ENCODE results near the gene SLC2A8.

The SLC2A8 gene, protein sequence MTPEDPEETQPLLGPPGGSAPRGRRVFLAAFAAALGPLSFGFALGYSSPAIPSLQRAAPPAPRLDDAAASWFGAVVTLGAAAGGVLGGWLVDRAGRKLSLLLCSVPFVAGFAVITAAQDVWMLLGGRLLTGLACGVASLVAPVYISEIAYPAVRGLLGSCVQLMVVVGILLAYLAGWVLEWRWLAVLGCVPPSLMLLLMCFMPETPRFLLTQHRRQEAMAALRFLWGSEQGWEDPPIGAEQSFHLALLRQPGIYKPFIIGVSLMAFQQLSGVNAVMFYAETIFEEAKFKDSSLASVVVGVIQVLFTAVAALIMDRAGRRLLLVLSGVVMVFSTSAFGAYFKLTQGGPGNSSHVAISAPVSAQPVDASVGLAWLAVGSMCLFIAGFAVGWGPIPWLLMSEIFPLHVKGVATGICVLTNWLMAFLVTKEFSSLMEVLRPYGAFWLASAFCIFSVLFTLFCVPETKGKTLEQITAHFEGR

GRCh38 chr9:127396808-127397645, at the start of gene SLC2A8:
SLC2A8 (plus strand) TSS chr9:127397169; CDS start chr9:127397231, 62 bp downstream.
- POLR2A ChIA-PET: interaction anchor here (0.8 to 1.4 kb wide), 3 partner anchors 9 to 54 kb away, joined by 5 to 6 read pairs (median 5); partner anchors contain the start of genes LRSAM1, RPL12 and ZNF79
- CTCF ChIA-PET: interaction anchor here (0.7 to 1.7 kb wide), 5 partner anchors 10 to 458 kb away, joined by 3 to 4 read pairs (median 4); no protein-coding TSS in a partner anchor
- TF ChIP-seq CTCF (IDR thresholded peaks at IDR 0.05; ENCODE audit: insufficient read depth, low read length, missing control alignments): peak; percentile 12
- peak within 1 kb of the TSS; percentile 63 for H3K4me3 ChIP-seq (ENCODE audit: low read depth, low read length)
- DNase-seq (ENCODE audit: low read depth, low spot score): peak; percentile 90

DNA sequence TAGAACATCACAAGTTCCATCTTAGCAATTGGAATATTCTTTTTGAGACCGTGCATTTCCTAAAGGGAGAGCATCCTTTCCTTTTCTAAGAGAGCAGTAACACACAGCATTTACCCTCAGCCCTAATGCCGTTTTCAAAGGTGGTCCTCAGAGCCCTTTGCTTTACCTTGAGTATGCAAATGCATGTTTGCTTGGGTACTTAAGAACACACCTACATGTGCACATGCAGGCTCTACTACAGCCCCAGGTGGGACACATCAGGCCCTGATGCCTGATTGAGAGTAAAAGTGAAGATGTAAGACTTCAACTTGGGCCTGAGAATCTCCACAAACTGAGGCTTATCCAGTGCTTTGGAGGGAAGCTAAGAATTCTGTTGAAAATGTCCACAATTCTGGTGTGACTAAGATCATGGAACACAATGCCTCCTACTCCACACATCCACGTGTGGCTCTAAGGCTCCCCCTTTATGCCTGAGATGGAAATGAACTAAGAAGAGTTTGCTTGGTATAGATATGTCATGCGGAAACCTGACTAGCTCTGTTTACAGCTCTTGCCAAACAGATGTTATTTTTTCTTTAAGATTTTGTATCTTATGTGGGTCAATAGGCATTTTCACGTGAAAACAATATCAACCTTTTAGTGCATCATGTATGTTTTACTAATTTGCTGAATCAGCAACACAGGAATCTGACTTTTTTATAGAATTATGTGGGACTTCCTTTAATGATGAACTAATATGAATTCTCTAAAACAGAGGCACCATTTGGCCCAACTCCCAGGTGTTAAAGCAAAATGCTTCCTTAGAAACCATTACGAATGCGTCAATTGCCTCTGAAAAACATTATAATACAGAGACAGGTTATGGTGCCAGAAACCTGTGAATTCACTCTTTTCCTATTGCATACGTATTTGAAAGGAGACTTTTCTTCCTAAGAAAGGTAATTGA, 48.9 kb upstream of the SLC2A8 start:
- ChIA-PET CTCF (interaction anchor here (0.6 to 1.4 kb wide), 4 partner anchors 46 to 139 kb away, joined by 3 to 5 read pairs (median 3); no protein-coding TSS in a partner anchor), POLR2A (no interaction called here)
- peak; percentile 4 for DNase-seq (ENCODE audit: low read depth, low spot score)
- no peak overlapping the region for H3K4me3 ChIP-seq (ENCODE audit: low read depth, low read length)
- TF ChIP-seq CTCF (IDR thresholded peaks at IDR 0.05; ENCODE audit: insufficient read depth, low read length, missing control alignments): peak; percentile 48

DNA sequence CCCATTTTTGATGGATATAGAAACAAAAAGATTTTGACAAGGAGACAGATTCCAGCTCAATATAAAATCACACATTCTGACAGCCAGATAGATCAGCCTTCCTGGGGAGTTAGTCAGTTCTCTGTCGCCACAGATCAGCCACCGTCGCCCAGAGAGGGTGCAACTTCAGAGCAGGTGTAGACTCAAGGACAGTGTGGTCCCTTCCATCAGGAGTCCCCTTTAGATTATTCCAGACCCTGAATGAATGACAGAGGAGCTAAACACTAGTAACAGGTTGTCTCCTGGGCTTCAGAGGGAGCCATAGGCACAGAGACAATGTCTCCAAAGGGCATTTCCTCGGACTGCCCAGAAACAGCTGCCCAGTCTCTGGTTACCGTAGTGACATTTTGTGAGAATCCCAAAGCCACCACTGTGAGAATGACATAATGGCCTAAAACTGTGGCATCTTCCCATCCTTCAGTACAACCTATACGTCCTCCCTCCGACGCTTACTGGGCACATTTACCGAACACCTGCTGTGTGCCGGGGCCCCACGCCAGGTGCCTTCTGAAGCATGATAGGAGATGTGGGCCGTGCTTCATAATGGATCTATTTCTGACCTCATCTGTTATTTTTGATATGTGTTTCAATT, 47.4 kb upstream of the SLC2A8 start:
- CTCF ChIA-PET: interaction anchor here (1.0 to 1.4 kb wide), 2 partner anchors 11 to 44 kb away, joined by 3 read pairs; no protein-coding TSS in a partner anchor
- no peak overlapping the region for H3K4me3 ChIP-seq (ENCODE audit: low read depth, low read length)
- DNase-seq (ENCODE audit: low read depth, low spot score): no peak
- POLR2A ChIA-PET: no interaction called here
- no peak for TF ChIP-seq CTCF (IDR thresholded peaks at IDR 0.05; ENCODE audit: insufficient read depth, low read length, missing control alignments)

DNA sequence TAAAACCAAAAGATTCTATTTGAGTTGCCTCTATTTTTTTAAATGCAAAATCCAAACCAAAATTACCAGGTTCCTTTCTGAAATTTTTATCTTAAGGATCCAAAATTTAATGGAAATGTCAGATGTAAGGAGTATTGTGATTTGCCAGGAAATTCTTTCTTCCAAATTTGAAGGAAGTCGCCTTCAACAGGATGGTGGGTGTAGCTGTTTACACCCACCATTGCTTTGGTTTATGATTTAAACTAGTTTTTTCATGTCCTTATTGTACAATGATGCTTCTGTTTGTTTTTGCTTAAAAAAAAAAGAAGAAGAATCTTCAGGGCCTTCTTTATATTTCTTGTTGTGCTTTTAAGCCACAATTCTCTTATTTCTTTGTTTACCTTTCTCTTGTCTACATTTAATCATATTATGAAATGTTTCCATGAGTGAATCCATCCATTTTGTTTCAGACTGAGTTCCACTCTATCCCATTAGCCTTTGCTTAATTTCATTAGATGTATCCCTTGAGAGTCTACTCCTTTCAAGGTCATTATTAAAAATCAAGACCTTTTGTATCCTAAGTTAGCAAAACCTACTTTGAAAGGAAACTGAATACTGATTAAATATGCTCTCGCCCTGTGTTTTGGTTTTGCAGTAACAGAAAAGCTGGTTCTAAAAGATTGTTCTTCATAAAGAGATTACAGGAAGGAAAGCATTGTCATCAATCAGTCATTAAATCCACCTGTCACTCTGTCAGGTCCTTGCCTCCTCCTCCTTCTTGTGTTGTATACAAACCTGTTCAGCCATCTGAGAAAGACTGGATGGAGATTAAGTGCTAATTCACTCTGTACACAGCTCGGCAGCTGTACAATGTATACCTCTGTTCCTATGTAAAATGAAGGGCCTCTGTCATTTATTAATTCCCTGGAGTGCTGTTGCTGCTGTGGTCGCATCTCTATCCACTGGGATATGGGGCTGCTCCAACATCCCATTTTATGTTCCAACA, 45.5 kb upstream of the SLC2A8 start:
- no peak for DNase-seq (ENCODE audit: low read depth, low spot score)
- CTCF ChIA-PET: no interaction called here
- POLR2A ChIA-PET: interaction anchor here (0.5 kb wide), 1 partner anchor 98 kb away, joined by 4 read pairs; no protein-coding TSS in a partner anchor
- TF ChIP-seq CTCF (IDR thresholded peaks at IDR 0.05; ENCODE audit: insufficient read depth, low read length, missing control alignments): no peak
- H3K4me3 ChIP-seq (ENCODE audit: low read depth, low read length): no peak overlapping the region
